COR-L47 (cell line): Measurements from ENCODE around the gene TOMM22.

Source experiments
- DNase-seq: peaks from one replicate; lab custom pipeline; 2025; lab: John Stamatoyannopoulos, UW

The TOMM22 gene

GRCh38 chr22:38733724-38734381 is 52.1 kb downstream of the TOMM22 start:
- DNase-seq, result peak; percentile 55

DNA sequence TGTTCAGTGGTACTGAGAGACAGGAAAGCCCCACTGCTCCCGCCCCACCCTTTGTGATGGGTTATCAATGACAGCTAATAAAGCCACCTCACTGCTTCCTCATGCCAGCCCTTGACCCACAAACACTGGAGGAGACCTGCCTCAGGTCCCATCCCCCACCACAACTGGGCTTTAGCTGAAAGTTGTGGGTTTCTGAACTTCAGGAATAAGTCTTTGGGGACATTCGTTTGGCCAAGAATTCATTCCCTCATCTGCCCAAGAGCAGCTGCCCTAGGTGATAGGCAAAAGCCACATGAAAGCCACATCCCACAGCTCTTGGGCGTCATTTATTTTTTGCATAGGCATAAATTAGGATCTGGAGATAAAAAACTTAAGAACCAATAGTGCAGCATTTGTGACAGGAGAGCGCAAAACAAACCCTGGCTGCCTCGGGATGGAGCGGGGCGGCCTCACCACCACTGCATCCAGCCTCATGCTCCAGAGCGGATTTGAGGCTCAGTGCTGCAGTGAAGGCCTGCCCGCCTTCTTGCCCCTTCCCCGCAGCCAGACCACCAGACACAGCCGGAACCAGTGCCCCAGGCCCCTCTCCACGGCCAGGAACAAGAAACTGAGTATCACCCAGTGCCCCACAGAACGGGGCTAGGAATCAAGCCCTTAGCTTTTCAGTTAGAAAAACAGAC is 52.8 kb downstream of the TOMM22 start:
- no peak for DNase-seq
